ENCODE data around the gene HIRIP3. TPM values are rescaled to one million over a fixed set of nuclear protein-coding genes. Genes with fewer than 3 reads are reported as not detected.
A peak's percentile ranks its signal among the peaks of the same experiment; 100 is the strongest.

HIRIP3 gene
- total and polyA plus RNA-seq, 2 of the 4 experiments (the other 2 are of a cell fraction): 5.0 to 10.5 TPM

DNA sequence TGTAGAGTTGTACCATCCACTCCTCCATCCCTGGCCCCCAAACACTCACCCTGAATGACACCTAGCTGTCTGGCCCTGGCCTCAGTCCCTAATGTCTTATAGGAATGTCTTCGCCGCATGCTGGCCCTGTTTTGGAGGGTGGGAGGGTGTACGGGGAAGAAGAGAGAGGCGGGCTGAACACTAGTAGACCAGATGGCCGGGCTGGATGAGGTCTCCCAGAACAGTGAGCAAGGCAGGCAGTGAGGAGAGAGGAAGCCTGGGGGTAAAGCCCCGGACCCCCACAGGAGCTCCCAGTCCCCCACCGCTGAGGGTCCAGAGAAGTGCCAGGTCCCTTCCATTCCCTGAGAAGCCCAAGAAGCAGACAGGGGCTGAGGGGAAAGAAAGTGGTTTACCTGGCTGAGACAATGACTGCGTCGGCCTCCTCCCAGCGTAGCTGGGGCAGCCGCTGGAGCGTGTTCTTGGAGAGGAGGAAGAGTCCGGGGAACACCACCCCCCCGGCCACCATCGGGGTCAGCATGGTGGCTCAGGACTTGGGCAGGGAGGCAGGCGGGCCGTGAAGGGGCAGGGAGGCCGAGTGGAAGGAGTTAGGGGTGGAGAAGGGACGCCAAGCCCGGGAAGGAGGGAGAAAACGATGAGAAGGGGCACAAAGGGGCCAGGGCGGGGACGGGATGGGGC lies 34.7 kb upstream of the HIRIP3 start:
- Histone ChIP-seq H2AK5ac (ENCODE audit: low read depth, low read length) (no peak overlapping the region), H2BK5ac (ENCODE audit: low read depth, low read length, poor library complexity, severe bottlenecking) (no peak overlapping the region), H2BK120ac (ENCODE audit: low read depth, low read length) (no peak overlapping the region), H3K36me3 (ENCODE audit: control insufficient read depth, insufficient read depth, low read length) (no peaks in the 10 kb centered on the region), H4K5ac (ENCODE audit: low read depth, low read length) (no peak overlapping the region), H3K4me3 (ENCODE audit: insufficient read depth, low read depth, low read length) (no peak overlapping the region), H2AFZ (replicated peaks; ENCODE audit: low read length, poor library complexity) (peak overlapping the region; percentile 43), H4K8ac (ENCODE audit: low read depth in 2 of 2, low read length in 2 of 2) (no peak overlapping the region), H2BK15ac (ENCODE audit: low read depth, low read length) (no peak overlapping the region), H3K4ac (ENCODE audit: low read depth, low read length) (no peak overlapping the region), H3K4me2 (ENCODE audit: low read depth, low read length) (no peak overlapping the region), H3K18ac (ENCODE audit: low read depth, low read length) (no peak overlapping the region), H3K14ac (replicated peaks; ENCODE audit: low read depth, low read length) (no peak overlapping the region), H3K9me3 (ENCODE audit: control insufficient read depth, insufficient read depth, low read length) (no peaks in the 10 kb centered on the region), H3K4me1 (ENCODE audit: control insufficient read depth, insufficient read depth, low read length) (no peaks in the 10 kb centered on the region), H3K56ac (ENCODE audit: extremely low read depth, insufficient read depth, low read length) (no peak overlapping the region), H4K91ac (ENCODE audit: insufficient read depth, low read depth, low read length) (no peak overlapping the region), H3K9ac (ENCODE audit: low read depth, low read length) (no peak overlapping the region), H2BK20ac (ENCODE audit: low read depth, low read length) (no peak overlapping the region), H3K23ac (ENCODE audit: low read depth, low read length) (no peak overlapping the region), H3K27ac (ENCODE audit: insufficient read depth, low read length) (no peak overlapping the region), H3K9me1 (ENCODE audit: insufficient read depth, low read length) (no peaks in the 10 kb centered on the region), H3K27me3 (ENCODE audit: control insufficient read depth, insufficient read depth, low read length) (peaks cover 64% of the 10 kb centered on the region), H4K20me1 (ENCODE audit: insufficient read depth, low read length) (peaks cover 9% of the 10 kb centered on the region; the same call in 1 of the 2 replicates), H3K79me1 (ENCODE audit: low read depth in 1 of 2, low read length in 2 of 2) (no peaks in the 10 kb centered on the region), H2AK9ac (replicated peaks; ENCODE audit: low read depth, low read length, poor library complexity) (no peak overlapping the region)
- dilution Hi-C loops (cut with HindIII; ENCODE audit: low sequenced_read_pairs, unreplicated experiment): no loop called here
- no peak for ATAC-seq (ENCODE audit: low read depth)
- TF ChIP-seq RCOR1 (IDR thresholded peaks at IDR 0.05; ENCODE audit: insufficient replicate concordance, low read length) (no peak), MXI1 (IDR thresholded peaks at IDR 0.05; ENCODE audit: borderline replicate concordance, low read depth, low read length) (no peak), BHLHE40 (IDR thresholded peaks at IDR 0.05; ENCODE audit: low read depth, low read length) (no peak)
- TF ChIP-seq, protein P1, sequence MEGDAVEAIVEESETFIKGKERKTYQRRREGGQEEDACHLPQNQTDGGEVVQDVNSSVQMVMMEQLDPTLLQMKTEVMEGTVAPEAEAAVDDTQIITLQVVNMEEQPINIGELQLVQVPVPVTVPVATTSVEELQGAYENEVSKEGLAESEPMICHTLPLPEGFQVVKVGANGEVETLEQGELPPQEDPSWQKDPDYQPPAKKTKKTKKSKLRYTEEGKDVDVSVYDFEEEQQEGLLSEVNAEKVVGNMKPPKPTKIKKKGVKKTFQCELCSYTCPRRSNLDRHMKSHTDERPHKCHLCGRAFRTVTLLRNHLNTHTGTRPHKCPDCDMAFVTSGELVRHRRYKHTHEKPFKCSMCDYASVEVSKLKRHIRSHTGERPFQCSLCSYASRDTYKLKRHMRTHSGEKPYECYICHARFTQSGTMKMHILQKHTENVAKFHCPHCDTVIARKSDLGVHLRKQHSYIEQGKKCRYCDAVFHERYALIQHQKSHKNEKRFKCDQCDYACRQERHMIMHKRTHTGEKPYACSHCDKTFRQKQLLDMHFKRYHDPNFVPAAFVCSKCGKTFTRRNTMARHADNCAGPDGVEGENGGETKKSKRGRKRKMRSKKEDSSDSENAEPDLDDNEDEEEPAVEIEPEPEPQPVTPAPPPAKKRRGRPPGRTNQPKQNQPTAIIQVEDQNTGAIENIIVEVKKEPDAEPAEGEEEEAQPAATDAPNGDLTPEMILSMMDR (conservative IDR thresholded peaks at IDR 0.05; ENCODE audit: low read depth, low read length): no peak
- in situ Hi-C loops (cut with MboI; ENCODE audit: low sequenced_read_pairs): no loop called here
- WGBS, 2 experiments (ENCODE audit: extremely low coverage in 2 of 2, insufficient read length in 1 of 2): 25% methylated on average over 6 of the region's 23 CpGs; no CpG with 5 or more reads in 1 of the 2 experiments
- BruUV-seq (replicated peaks): no TSS peak
- DNase-seq: no peak
- intact Hi-C loops (cut with micrococcal nuclease): no loop called here
- ChIA-PET CTCF (no interaction called here), POLR2A (ENCODE audit: unreplicated experiment) (no interaction called here)
